GM19397 (cell line): Measurements from ENCODE around the gene FASLG.

ENCODE experiments used
- ATAC-seq: cut with Tn5 transposase; IDR thresholded peaks from one replicate; pipeline ENCODE4 v1.9.1; 2021; ENCODE audit warnings: mild to moderate bottlenecking, moderate library complexity; ENCODE audit not compliant: unreplicated experiment

The FASLG gene

GRCh38 chr1:172642970-172643369, 15.9 kb upstream of the FASLG start:
- no peak for ATAC-seq

GRCh38 chr1:172646653-172647052, 12.2 kb upstream of the FASLG start:
- ATAC-seq, result no peak

- no peak for ATAC-seq
Observed at GRCh38 chr1:172647110-172647564, 11.8 kb upstream of the FASLG start.

- ATAC-seq, result no peak
Observed at GRCh38 chr1:172647987-172648386, 10.9 kb upstream of the FASLG start.

GRCh38 chr1:172650474-172651193, 8.3 kb upstream of the FASLG start:
- no peak for ATAC-seq

GRCh38 chr1:172653015-172653709, 5.7 kb upstream of the FASLG start:
- no peak for ATAC-seq

GRCh38 chr1:172654535-172654934, 4.4 kb upstream of the FASLG start:
- no peak for ATAC-seq

GRCh38 chr1:172656576-172656975, 2.3 kb upstream of the FASLG start:
- no peak for ATAC-seq

- ATAC-seq, result no peak
Observed at GRCh38 chr1:172657586-172657985, 1.3 kb upstream of the FASLG start.

- no peak for ATAC-seq
Observed at GRCh38 chr1:172661107-172661506, 2.2 kb downstream of the FASLG start.

- peak; percentile 84 for ATAC-seq
Observed at GRCh38 chr1:172662464-172663109, 3.7 kb downstream of the FASLG start.

GRCh38 chr1:172663732-172664131, 4.8 kb downstream of the FASLG start:
- ATAC-seq, result no peak

GRCh38 chr1:172668097-172668496, 9.2 kb downstream of the FASLG start:
- ATAC-seq, result no peak

GRCh38 chr1:172669011-172669410, 10.1 kb downstream of the FASLG start:
- no peak for ATAC-seq

- ATAC-seq, result no peak
Observed at GRCh38 chr1:172670316-172670715, 11.4 kb downstream of the FASLG start.

GRCh38 chr1:172670791-172671190, 11.9 kb downstream of the FASLG start:
- ATAC-seq, result no peak

- ATAC-seq, result no peak
Observed at GRCh38 chr1:172671591-172671990, 12.7 kb downstream of the FASLG start.

- no peak for ATAC-seq
Observed at GRCh38 chr1:172672720-172673119, 13.8 kb downstream of the FASLG start.

GRCh38 chr1:172673761-172674160, 14.9 kb downstream of the FASLG start:
- no peak for ATAC-seq

- no peak for ATAC-seq
Observed at GRCh38 chr1:172674831-172675613, 16.1 kb downstream of the FASLG start.
